SW 1271 (cell line): ENCODE results near the gene SCAMP3.
"Not testable (repeated sequence)": the region's sequence is repeated elsewhere in the genome, so short reads cannot be mapped to it uniquely, and the experiment has no call there.

Experiments
- DNase-seq, 2 experiments: peaks; one replicate each; lab custom pipeline; 2025; lab: John Stamatoyannopoulos, UW

The SCAMP3 gene

DNA sequence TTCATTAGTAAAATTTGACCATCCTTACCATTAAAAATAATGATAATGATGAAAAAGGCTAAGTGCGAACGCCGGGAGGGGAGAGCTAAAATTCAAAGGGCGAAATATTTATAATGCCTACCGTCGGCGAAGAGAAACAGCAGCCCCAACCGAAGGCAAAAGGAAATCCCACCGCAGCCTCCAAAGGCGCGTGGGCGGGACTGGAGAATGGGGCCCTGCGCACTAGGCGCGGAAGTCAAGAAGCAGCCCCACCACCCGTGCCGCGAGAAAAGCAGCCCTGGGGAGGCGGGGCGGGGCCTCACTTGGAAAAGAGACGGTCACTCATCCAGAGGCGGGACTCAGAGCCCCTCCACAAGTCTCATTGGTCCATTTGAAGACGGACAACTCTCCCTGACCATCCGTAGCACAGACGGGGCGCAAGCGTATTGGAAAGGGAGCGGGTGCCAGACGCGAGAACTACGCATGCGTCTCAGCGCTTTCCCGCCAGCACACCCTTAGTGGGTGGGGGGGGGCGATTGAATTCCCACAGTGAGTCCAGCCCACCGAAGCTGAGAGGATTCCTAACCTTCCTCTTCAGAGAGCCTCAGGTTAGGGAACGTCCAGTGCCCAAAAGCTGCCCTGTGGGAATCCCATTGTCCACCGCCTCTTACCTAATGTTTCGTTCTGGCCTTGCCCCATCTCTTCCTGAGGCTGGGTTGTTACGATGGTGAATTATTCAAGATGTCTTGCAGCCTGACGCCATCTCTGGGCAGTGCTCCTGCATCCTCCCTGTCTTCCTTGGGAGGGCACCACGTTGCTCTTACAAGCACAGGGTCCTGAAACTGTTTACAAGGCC, 34.7 kb downstream of the SCAMP3 start:
- peak; percentile 89 to 96 for DNase-seq

GRCh38 chr1:155226910-155227260, 35.3 kb downstream of the SCAMP3 start:
- peak in 1 of 2 experiments; percentile 55 for DNase-seq

DNA sequence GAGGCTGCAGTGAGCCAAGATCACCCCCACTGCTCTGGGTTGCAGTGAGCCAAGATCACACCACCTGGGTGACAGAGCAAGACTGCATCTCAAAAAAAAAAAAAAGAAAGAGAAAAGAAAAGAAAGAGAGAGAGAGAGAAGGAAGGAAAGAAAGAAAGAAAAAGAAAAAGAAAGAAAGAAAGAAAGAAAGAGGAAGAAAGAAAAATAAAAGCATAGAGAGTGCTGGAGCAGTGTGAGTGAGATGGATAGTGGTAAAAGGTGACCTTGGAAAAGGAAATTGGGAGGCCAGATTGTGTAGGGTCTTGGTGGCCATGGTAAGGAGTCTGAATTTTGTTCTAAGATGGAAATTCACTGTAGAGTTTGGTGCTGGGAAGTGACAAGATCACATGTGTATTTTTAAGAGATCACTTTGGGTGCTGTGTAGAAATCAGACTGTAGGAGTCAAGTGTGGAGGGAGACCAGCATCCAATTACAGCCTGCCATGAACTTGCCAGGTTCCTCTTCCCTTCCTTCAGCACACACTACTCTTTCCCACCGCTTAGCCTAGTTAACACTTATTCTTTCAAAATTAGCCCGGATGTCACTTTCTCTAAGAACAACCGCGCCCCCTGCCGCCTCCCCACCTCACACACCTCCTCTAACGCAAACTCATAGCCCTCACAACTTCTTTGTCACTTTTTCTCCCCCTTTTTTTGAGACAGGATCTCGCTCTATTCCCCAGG, 35.8 kb downstream of the SCAMP3 start:
- DNase-seq: peak; percentile 64 to 80

- not testable (repeated sequence) for DNase-seq
These were observed 36.8 kb downstream of the SCAMP3 start for GRCh38 chr1:155225404-155225759.

DNA sequence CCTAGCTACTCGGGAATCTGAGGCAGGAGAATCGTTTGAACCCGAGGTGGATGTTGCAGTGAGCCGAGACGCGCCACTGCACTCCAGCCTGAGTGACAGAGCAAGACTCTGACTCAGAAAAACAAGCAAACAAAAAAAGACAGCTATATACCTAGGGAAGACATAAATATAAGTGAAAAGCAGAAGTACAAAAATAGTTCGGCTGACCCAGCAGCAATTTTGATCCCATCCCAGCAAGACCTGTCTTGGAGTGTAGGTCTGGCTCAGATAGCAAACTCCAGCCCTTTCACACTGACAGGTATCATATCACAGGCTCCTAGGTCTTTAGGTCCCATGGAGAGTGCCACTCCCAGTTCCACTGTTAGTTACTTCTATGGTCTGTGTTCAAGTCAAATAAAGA, 39.1 kb downstream of the SCAMP3 start:
- DNase-seq: no peak

- not testable (repeated sequence) for DNase-seq
These were observed 41.8 kb downstream of the SCAMP3 start for GRCh38 chr1:155220211-155220965.

- DNase-seq: no peak
These were observed 42.5 kb downstream of the SCAMP3 start for GRCh38 chr1:155219592-155220031.

DNA sequence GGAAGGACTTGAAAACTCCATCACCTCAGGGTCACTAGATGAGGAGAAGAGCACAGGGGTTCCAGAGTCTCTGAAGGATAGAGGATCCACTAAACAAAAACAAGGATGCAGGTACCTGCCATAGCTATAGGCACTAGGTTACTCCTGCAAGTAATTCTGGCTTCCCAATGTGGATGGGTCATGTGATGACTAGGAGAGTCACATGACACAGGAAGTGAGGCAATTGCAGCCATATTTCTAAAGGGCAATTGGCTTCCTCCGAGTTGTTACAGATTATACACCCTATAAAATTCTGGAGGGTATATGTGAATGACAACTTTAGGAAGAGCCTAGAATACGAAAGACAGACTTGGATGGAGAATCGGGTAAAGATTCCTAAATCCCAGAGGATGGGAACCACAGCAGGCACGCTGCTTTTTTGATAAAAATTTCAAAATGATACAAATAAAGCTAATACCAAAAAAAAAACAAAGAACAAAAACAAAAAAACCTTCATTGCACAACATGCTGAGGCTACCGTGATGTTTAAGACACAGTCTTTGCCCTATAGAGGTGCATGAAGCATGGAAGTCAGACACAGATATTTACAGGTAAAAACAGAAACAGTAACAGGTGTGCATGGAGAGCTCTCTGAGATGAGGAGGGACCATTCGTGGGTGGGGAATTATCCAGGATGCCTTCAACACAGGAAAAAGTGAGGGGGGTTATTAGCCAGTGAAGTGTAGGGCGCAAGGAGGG, 43.1 kb downstream of the SCAMP3 start:
- DNase-seq: no peak

DNA sequence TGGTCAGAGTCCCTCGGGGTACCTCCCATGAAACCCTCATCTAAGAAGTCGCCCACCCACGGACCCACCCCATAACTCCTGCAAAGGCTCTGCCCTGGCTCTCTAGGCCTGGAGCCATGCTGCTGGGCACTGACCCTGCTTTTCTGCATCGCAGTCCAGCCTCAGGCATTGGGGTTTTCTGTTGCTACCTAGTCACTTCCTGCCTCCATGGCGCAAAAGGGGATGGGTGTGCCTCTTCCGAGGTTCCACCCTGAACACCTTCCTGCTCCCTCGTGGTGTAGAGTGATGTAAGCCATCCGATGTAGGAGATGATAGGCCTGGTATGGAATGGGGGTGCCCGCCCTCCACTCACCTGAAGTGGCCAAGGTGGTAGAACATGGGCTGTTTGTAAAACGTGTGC, 47.5 kb downstream of the SCAMP3 start:
- DNase-seq: not testable (repeated sequence)

GRCh38 chr1:155212051-155212440, 50.1 kb downstream of the SCAMP3 start:
- not testable (repeated sequence) for DNase-seq

GRCh38 chr1:155211381-155212050, 50.6 kb downstream of the SCAMP3 start:
- DNase-seq: not testable (repeated sequence)

DNA sequence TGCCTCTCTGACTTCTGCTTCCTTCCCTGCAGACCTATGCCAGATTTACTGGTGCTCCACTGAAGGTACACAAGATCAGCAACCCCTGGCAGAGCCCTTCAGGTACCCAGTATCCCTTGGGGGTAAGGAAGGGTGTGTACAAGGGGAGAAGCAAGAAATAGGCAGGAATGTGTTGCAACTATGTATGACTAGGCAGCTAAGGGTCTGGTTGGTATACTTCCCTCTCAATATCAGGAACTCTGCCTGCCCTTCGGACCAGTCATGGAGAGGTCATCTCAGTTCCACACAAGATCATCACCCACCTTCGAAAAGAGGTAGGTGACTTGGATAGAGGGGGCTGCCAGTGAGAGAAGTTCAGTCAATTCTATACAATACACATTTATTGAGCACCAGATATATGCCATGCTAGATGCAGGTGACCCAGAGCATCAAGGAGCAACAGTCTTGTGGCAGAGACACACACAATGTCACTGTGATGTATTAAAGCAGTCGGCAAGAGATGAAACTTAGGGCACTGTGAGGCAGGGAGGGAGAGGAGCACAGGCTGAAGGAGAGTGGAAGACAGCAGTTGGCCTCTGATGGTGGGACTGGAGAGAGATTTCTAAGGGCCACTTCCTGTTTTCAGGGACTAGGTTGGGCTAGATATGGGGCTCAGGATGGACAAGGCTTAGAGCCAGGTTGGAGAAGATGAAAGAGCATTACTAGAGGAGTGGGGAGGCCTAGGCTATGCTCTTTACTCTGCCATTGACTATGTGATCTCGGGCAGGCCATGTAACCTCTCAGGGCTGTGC, 51.7 kb downstream of the SCAMP3 start:
- DNase-seq: no peak

DNA sequence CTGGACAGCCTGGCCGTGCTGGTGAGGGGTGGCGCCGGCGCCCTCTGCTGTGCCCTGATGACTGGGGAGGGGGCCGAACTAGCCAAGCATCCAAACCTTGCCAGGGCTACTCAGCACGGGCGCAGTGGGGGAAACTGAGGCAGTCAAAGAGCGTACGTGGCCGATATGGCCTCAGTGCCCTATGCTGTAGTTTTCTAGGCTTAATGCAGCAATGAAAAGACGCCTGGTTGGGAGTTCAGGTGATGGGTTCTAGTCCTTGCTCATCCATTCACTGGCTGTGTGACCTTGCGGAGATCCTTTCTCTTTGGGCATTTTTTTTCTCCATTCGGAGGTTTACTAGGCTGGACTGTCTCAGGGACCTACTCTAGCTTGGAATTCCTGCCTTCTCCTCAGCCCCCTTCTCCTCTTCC, 52.8 kb downstream of the SCAMP3 start:
- DNase-seq: no peak

DNA sequence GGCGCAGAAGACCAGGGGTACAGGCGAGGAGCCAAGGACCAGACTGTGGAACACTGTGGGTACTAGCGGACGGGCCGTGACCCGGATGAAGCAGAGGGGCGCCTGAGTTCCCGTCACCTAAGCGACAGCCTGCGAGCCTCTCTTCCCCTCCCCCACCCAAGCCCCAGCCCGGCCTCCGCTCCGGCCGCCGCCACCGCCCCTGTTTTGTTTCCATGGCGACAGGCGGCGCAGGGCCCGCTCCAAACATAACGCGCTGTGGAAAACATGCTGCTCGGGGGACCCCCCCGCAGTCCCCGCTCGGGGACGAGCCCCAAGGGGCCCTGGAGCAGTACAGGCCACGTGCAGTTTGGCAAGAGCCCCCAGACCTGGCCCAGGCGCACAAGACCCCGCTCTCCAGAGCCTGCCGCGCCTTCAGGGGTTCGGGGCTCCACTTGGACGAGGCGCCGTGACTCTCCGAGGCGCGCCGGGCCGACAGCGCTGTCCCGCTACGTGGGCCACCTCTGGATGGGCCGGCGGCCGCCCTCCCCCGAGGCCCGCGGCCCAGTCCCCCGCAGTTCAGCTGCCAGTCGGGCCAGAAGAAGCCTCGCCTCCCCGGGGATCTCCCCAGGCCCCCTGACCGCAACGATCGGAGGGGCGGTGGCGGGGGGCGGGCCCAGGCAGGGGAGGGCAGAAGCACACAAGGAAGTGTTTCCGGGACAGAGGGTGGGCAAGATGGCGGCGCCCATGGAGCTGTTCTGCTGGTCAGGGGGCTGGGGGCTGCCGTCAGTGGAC, 53.4 kb downstream of the SCAMP3 start, which contains the start of gene MTX1:
Gene MTX1, plus strand, starts transcription at position 155 of the 771 bp plus-strand sequence. Its CDS starts 110 bp downstream, at position 265.
- peak; percentile 39 to 69 for DNase-seq

DNA sequence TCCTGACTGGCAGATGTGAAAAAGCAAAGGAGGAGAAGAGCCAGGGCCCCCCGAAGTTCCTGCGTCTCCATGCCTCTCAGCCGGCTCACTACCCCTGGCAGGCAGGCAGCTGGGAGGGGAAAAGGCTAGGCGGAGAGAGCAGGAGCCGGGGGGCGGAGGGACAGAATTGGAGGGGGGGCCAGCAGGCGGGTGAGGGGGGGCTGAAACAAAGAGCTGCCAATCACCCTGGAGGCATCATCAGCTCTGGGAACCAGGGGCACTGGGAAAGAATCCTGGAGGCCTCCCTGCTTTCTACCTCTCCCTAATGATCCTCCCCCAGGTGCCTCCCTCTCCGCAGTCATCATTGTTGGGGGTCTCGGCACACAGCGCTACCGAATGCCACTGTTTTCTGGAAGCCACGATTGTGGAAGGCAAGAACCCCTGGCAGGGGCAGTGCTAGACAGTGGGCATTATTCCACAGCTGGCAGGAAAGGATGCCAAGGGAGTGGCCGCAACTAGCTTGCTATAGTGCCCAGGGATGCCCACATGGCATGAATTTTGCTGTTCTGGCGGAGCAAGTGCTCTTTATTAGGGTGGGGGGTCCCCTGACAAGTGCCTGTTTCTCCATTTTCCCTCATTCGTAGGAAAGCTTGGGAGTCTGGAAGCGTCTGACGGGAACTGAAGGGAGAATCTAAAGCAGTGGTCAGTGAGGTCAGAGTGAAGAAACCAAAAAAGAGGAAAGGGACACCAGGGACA, 54.2 kb downstream of the SCAMP3 start, which contains the start of gene THBS3:
Gene THBS3, minus strand, starts transcription at position 92 of the 735 bp plus-strand sequence. Its CDS starts 21 bp downstream, at position 71.
- no peak for DNase-seq

DNA sequence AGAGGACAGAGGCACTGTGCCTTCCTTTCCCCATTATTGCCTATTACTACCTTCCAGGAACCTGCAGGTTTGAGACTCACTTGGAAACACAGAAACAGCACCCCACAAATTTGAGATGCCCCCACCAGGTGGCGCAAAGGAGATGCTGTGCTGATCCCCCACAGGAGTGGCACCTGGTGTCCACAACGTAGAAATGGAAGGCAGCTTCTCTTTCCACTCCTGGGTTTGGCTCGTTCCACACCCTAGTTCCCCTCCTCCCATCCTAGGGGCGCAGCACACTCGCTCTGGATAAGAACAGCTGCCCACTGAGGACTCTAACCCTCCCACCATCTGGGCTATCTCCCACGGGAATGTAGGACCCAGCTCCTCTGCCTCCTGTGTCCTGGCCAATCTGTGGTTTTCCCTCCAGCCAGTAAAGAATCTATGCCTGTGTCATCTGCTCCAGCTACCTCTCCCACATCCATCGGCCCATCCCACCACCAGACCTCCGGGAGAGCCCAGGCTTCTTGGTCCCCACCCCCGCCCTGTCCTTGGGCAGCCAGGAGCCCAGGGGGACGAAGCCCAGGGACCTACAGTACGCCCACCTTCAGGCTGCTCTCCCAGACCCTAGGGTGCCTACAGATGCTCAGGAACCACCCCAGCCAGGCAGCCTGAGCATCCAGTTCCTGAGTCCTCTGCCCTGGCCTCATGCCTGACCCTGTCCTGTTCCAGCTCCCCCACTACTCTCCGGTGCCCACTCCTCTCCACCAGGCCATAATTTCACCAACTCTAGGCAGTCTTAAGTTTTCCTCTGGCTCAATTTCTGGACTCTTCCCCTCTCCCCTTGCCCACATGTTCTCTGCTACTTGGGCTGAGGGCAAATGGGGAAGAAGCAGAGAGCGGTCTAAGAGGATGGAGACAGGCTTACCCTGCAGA, 55.0 kb downstream of the SCAMP3 start:
- DNase-seq: peak; percentile 48 to 70
